ENCODE results near the gene PCSK5. TPM values are rescaled to one million over a fixed set of nuclear protein-coding genes. Genes with fewer than 3 reads are reported as not detected.

The PCSK5 gene
- total and polyA plus RNA-seq, 4 donors, result 5.1 to 47.5 (median 22.0) TPM

DNA sequence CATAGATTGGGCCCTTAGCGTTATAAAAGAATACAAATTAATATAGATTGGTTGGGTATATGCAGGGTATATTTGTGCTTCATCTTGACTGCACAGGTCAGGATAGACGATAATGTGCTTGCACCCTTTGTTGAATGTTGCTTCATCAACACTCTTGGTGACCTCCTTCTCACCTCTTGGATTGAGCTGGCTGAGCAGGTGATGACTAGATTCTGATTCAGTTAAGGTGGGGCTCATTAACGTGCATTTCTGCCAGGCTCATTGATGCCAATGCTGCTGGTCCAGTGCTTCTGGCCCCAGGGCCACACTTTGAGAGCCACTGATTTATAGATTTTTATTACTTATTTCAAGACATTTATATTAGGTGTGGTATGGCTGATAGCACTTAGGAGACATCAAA lies 27.7 kb downstream of the PCSK5 start:
- Histone ChIP-seq H3K36me3 (ENCODE audit: control insufficient read depth in 1 of 2, insufficient read depth in 2 of 2, low read length in 1 of 2) (no peaks in the 10 kb centered on the region), H3K4me1 (ENCODE audit: control insufficient read depth in 1 of 2, insufficient read depth in 2 of 2, low read length in 2 of 2) (peaks cover 0 to 5% of the 10 kb centered on the region in 2 donors), H3K9me3 (ENCODE audit: control insufficient read depth, low read length) (no peaks in the 10 kb centered on the region), H3K27me3 (ENCODE audit: control insufficient read depth in 1 of 2, insufficient read depth in 2 of 2, low read length in 1 of 2) (no peaks in the 10 kb centered on the region), H3K27ac (ENCODE audit: low read depth in 1 of 2, low read length in 2 of 2) (no peak overlapping the region), H3K4me3 (ENCODE audit: low read length in 2 of 2) (no peak overlapping the region)
- intact Hi-C loops (cut with DNase I), result no loop called here
- DNase-seq, result no peak
- WGBS, 2 donors, result 91 to 92% methylated on average over 3 of the region's 3 CpGs
- no peak for ATAC-seq (ENCODE audit: low FRiP score)

DNA sequence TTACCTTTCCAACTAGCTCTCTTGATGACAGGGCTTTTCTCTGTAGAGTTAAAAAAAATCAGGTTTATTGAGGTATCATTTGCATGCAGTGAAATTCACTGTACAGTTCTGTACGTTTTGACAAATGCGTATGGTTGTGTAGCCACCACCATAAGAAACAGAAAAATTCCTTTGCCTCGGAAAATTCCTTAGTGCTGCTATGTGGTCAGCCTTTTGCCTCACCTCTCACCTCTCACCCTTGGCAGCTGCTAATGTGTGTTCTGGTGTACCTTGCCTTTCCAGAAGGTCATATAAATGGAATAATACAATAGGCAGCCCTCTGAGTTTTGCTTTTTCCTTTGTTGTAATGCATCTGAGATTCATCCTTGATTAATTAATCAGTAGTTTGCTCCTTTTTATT lies 28.4 kb downstream of the PCSK5 start:
- H3K27me3 ChIP-seq (ENCODE audit: control insufficient read depth in 1 of 2, insufficient read depth in 2 of 2, low read length in 1 of 2), result no peaks in the 10 kb centered on the region
- no peak overlapping the region for H3K27ac ChIP-seq (ENCODE audit: low read depth in 1 of 2, low read length in 2 of 2)
- ATAC-seq (ENCODE audit: low FRiP score), result no peak
- 83 to 86% methylated on average over 3 of the region's 3 CpGs for WGBS, 2 donors
- no peaks in the 10 kb centered on the region for H3K9me3 ChIP-seq (ENCODE audit: control insufficient read depth, low read length)
- H3K36me3 ChIP-seq (ENCODE audit: control insufficient read depth in 1 of 2, insufficient read depth in 2 of 2, low read length in 1 of 2), result no peaks in the 10 kb centered on the region
- intact Hi-C loops (cut with DNase I), result no loop called here
- peaks cover 0 to 5% of the 10 kb centered on the region in 2 donors for H3K4me1 ChIP-seq (ENCODE audit: control insufficient read depth in 1 of 2, insufficient read depth in 2 of 2, low read length in 2 of 2)
- H3K4me3 ChIP-seq (ENCODE audit: low read length in 2 of 2), result no peak overlapping the region
- DNase-seq, result no peak

DNA sequence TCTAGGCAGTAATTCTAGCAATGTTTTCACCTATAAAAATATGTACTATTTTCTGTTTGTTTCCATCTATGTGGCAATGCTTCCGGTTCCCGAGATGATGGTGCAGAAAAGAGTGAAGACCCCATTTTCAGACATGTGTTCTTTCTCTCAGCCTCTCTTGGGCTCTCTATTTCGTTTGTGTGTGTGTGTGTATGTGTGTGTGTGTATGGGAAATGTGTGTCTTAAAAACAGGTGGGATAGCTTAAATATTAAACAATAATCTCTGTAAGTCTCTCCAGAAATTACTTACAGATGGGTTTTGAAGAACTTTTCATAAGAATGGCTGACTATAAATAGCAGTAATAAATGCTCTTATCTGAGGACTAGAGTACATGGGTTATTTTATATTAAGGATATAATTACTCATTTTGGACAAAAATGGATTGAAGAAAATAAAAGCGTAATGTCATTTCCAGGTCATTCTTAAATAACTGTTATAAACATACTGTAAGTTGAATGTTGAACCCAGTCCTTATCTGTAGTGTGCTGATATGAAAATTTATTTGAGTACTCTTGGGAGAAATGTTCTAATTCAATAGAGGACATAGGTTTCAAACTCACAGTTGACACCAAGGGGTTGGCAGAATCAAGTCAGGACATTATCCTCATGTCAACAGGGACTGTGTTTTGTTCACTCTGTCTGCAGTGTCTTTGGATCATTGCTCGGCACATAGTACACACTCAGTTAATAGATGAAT lies 31.1 kb downstream of the PCSK5 start:
- no peaks in the 10 kb centered on the region for H3K9me3 ChIP-seq (ENCODE audit: control insufficient read depth, low read length)
- DNase-seq (no peak), ATAC-seq (ENCODE audit: low FRiP score) (no peak)
- intact Hi-C loops (cut with DNase I), result no loop called here
- H3K36me3 ChIP-seq (ENCODE audit: control insufficient read depth in 1 of 2, insufficient read depth in 2 of 2, low read length in 1 of 2), result no peaks in the 10 kb centered on the region
- H3K27ac ChIP-seq (ENCODE audit: low read depth in 1 of 2, low read length in 2 of 2), result no peak overlapping the region
- no peak overlapping the region for H3K4me3 ChIP-seq (ENCODE audit: low read length in 2 of 2)
- H3K4me1 ChIP-seq (ENCODE audit: control insufficient read depth in 1 of 2, insufficient read depth in 2 of 2, low read length in 2 of 2), result no peaks in the 10 kb centered on the region
- WGBS, 2 donors, result 65 to 68% methylated on average over 5 of the region's 5 CpGs
- no peaks in the 10 kb centered on the region for H3K27me3 ChIP-seq (ENCODE audit: control insufficient read depth in 1 of 2, insufficient read depth in 2 of 2, low read length in 1 of 2)

DNA sequence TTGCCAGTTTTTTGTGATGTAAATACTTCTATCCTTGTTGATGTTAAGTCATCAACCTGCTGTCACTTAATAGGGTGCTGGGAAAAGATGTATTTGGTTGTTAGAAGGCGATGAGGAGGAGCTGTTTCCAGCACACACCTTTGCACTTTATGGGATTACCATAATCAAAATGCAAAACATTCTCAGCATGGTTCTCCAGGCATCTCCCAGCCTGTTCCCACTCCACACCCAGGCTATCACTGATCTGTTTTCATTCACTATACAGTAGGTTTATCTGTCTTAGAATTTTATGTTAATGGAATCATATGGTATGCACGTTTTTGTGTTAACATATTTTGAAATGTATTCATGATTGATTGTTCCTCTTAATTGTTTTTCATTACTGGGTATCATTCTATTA lies 35.9 kb downstream of the PCSK5 start:
- DNase-seq (no peak), ATAC-seq (ENCODE audit: low FRiP score) (no peak)
- H3K4me1 ChIP-seq (ENCODE audit: control insufficient read depth in 1 of 2, insufficient read depth in 2 of 2, low read length in 2 of 2), result peaks cover 5% of the 10 kb centered on the region in 2 donors
- intact Hi-C loops (cut with DNase I), result no loop called here
- WGBS, 2 donors, result 66 to 75% methylated on average over 2 of the region's 2 CpGs
- H3K27ac ChIP-seq (ENCODE audit: low read depth in 1 of 2, low read length in 2 of 2), result no peak overlapping the region
- H3K4me3 ChIP-seq (ENCODE audit: low read length in 2 of 2), result no peak overlapping the region
- no peaks in the 10 kb centered on the region for H3K9me3 ChIP-seq (ENCODE audit: control insufficient read depth, low read length)
- H3K36me3 ChIP-seq (ENCODE audit: control insufficient read depth in 1 of 2, insufficient read depth in 2 of 2, low read length in 1 of 2), result no peaks in the 10 kb centered on the region
- H3K27me3 ChIP-seq (ENCODE audit: control insufficient read depth in 1 of 2, insufficient read depth in 2 of 2, low read length in 1 of 2), result peaks cover 0 to 2% of the 10 kb centered on the region in 2 donors

DNA sequence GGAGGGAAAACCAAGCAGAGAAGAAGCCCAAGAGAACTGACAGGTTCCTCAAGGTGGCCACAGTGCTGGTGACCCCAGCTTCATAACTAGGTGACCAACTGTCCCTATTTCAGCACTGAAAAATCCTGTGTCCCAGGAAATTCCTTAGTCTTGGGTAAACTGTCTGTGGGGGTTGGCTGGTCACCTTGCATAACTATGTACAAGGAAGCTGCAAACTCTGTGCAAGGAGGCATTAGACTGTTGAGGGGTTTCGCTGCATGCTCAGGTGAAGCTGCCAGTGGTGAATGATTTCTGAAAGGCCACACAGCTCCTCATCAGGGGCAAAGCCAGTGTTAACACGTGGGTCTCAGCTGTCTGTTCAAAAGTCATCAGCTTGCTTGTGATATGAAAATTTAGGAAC lies 36.9 kb downstream of the PCSK5 start:
- Histone ChIP-seq H3K4me1 (ENCODE audit: control insufficient read depth in 1 of 2, insufficient read depth in 2 of 2, low read length in 2 of 2) (peaks cover 5% of the 10 kb centered on the region in 2 donors), H3K27me3 (ENCODE audit: control insufficient read depth in 1 of 2, insufficient read depth in 2 of 2, low read length in 1 of 2) (peaks cover 0 to 2% of the 10 kb centered on the region in 2 donors), H3K4me3 (ENCODE audit: low read length in 2 of 2) (no peak overlapping the region), H3K9me3 (ENCODE audit: control insufficient read depth, low read length) (no peaks in the 10 kb centered on the region), H3K27ac (ENCODE audit: low read depth in 1 of 2, low read length in 2 of 2) (no peak overlapping the region), H3K36me3 (ENCODE audit: control insufficient read depth in 1 of 2, insufficient read depth in 2 of 2, low read length in 1 of 2) (no peaks in the 10 kb centered on the region)
- 76 to 80% methylated on average over 2 of the region's 2 CpGs for WGBS, 2 donors
- DNase-seq (no peak), ATAC-seq (ENCODE audit: low FRiP score) (no peak)
- intact Hi-C loops (cut with DNase I), result no loop called here

DNA sequence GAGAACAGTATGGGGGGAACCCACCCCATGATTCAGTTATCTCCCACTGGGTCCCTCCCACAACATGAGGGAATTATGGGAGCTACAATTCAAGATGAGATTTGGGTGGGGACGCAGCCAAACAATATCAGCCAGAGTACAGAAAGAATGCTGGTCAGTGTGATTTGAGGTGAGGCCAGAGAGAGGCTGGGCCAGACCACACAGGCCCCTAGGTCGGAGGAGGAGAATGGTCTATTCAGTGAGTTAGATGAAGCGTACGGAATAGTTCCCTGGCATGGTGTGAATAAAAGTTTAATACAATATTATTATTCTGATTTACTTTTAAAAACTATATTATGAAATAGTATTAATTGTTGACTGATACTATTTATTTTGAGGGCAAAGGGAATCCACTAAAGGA lies 39.7 kb downstream of the PCSK5 start:
- H3K27me3 ChIP-seq (ENCODE audit: control insufficient read depth in 1 of 2, insufficient read depth in 2 of 2, low read length in 1 of 2), result peaks cover 0 to 2% of the 10 kb centered on the region in 2 donors
- no peak overlapping the region for H3K27ac ChIP-seq (ENCODE audit: low read depth in 1 of 2, low read length in 2 of 2)
- no peak overlapping the region for H3K4me3 ChIP-seq (ENCODE audit: low read length in 2 of 2)
- peaks cover 5% of the 10 kb centered on the region in 2 donors for H3K4me1 ChIP-seq (ENCODE audit: control insufficient read depth in 1 of 2, insufficient read depth in 2 of 2, low read length in 2 of 2)
- H3K9me3 ChIP-seq (ENCODE audit: control insufficient read depth, low read length), result no peaks in the 10 kb centered on the region
- peaks cover 2% of the 10 kb centered on the region in 2 donors for H3K36me3 ChIP-seq (ENCODE audit: control insufficient read depth in 1 of 2, insufficient read depth in 2 of 2, low read length in 1 of 2)
- no peak for ATAC-seq (ENCODE audit: low FRiP score)
- DNase-seq, result no peak
- intact Hi-C loops (cut with DNase I), result no loop called here
- 90 to 93% methylated on average over 4 of the region's 4 CpGs for WGBS, 2 donors

DNA sequence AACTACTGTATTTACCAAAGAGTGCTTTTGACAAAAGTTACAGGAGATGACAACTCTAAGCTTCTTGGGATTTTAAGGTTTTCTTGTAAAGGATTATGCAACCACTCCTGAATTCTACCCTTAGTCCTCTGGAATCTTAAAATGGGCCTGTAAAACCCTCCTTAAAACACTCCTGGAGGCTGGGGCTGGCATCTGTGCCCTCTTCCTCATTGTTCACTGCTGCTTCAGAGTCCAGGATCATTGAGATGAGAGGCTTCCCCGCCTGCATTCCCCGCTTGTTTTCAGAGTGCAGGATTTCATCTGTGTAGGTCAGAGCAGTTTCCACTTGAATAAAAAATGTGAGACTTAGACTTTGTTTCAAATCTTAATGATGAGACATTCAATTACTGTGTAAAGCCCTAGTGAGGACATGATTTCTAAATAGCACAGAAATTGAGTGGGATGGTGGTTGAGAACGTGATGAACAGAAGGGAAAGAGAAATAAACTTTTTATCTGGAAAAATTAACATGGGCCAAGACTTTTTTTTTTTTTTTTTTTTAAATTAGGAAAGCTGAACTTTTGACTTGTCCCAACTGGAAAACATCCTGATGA lies 40.4 kb downstream of the PCSK5 start:
- peaks cover 0 to 2% of the 10 kb centered on the region in 2 donors for H3K27me3 ChIP-seq (ENCODE audit: control insufficient read depth in 1 of 2, insufficient read depth in 2 of 2, low read length in 1 of 2)
- no peak overlapping the region for H3K4me3 ChIP-seq (ENCODE audit: low read length in 2 of 2)
- 40 to 50% methylated on average over 3 of the region's 3 CpGs for WGBS, 2 donors
- intact Hi-C loops (cut with DNase I), result no loop called here
- no peak overlapping the region for H3K27ac ChIP-seq (ENCODE audit: low read depth in 1 of 2, low read length in 2 of 2)
- H3K36me3 ChIP-seq (ENCODE audit: control insufficient read depth in 1 of 2, insufficient read depth in 2 of 2, low read length in 1 of 2), result peaks cover 2% of the 10 kb centered on the region in 2 donors
- ATAC-seq (ENCODE audit: low FRiP score), result peak; percentile 49
- DNase-seq, result no peak
- H3K4me1 ChIP-seq (ENCODE audit: control insufficient read depth in 1 of 2, insufficient read depth in 2 of 2, low read length in 2 of 2), result peaks cover 5% of the 10 kb centered on the region in 2 donors
- no peaks in the 10 kb centered on the region for H3K9me3 ChIP-seq (ENCODE audit: control insufficient read depth, low read length)

DNA sequence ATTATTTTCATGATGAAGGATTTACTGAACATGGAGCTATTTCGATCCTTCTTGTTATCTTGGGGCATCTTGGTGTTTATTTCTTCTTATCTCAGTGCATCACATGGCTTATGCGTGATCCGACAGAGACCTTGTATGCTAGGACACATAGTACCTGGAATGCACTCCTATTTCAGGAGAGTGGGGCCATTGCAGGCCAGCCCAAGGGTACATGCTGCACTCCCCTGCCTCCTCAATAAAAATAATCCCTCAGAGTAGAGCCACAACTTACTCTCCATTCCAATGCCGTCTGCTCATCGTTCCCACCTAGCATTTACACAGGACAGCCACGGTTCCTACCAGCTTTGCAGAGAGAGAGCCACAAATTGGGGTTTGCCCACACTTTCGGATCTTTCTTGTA lies 43.5 kb downstream of the PCSK5 start:
- DNase-seq, result no peak
- H3K9me3 ChIP-seq (ENCODE audit: control insufficient read depth, low read length), result no peaks in the 10 kb centered on the region
- intact Hi-C loops (cut with DNase I), result no loop called here
- H3K36me3 ChIP-seq (ENCODE audit: control insufficient read depth in 1 of 2, insufficient read depth in 2 of 2, low read length in 1 of 2), result peaks cover 2 to 10% of the 10 kb centered on the region in 2 donors
- no peak for ATAC-seq (ENCODE audit: low FRiP score)
- H3K4me1 ChIP-seq (ENCODE audit: control insufficient read depth in 1 of 2, insufficient read depth in 2 of 2, low read length in 2 of 2), result peaks cover 2 to 7% of the 10 kb centered on the region in 2 donors
- 90 to 97% methylated on average over 7 of the region's 7 CpGs for WGBS, 2 donors
- no peak overlapping the region for H3K27ac ChIP-seq (ENCODE audit: low read depth in 1 of 2, low read length in 2 of 2)
- no peaks in the 10 kb centered on the region for H3K27me3 ChIP-seq (ENCODE audit: control insufficient read depth in 1 of 2, insufficient read depth in 2 of 2, low read length in 1 of 2)
- H3K4me3 ChIP-seq (ENCODE audit: low read length in 2 of 2), result no peak overlapping the region

DNA sequence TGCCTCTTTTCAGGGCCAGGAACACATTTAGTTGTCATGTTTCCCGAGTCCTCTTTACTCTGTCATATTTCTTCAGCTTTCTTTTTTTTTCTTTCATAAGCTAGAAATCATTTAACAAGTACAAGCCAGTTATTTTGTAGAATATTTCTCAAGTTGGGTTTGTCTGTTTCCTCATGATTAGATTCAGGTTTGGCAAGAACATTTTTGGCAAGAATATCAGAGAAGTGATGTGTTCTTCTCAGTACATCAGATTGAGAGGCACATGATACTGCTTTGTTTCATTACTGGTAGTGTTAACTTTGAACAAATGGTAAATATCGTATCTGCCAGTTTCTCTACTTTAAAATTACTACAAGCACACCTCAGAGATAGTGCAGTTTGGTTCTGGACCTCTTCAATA lies 45.1 kb downstream of the PCSK5 start:
- WGBS, 2 donors, result 83 to 86% methylated on average over 2 of the region's 2 CpGs
- DNase-seq (no peak), ATAC-seq (ENCODE audit: low FRiP score) (no peak)
- Histone ChIP-seq H3K27me3 (ENCODE audit: control insufficient read depth in 1 of 2, insufficient read depth in 2 of 2, low read length in 1 of 2) (no peaks in the 10 kb centered on the region), H3K9me3 (ENCODE audit: control insufficient read depth, low read length) (no peaks in the 10 kb centered on the region), H3K36me3 (ENCODE audit: control insufficient read depth in 1 of 2, insufficient read depth in 2 of 2, low read length in 1 of 2) (peaks cover 2 to 10% of the 10 kb centered on the region in 2 donors), H3K4me1 (ENCODE audit: control insufficient read depth in 1 of 2, insufficient read depth in 2 of 2, low read length in 2 of 2) (peaks cover 2 to 7% of the 10 kb centered on the region in 2 donors), H3K4me3 (ENCODE audit: low read length in 2 of 2) (no peak overlapping the region), H3K27ac (ENCODE audit: low read depth in 1 of 2, low read length in 2 of 2) (no peak overlapping the region)
- intact Hi-C loops (cut with DNase I), result no loop called here
